B cell (primary cell): Measurements from ENCODE around the gene LIPG. TPM values are rescaled to one million over a fixed set of nuclear protein-coding genes. Genes with fewer than 3 reads are reported as not detected.

Source experiments
- ATAC-seq: fragments of 200-7000 bp; cut with Tn5 transposase; one replicate; pipeline ENCODE4 v1.10.0; 2021; ENCODE audit warnings: low read depth, mild to moderate bottlenecking, moderate number of reproducible peaks, moderate library complexity
- CTCF ChIA-PET: fragments of 350-600 bp; sonication (Branson Sonifier 250); formaldehyde crosslinking; loops from one replicate; lab custom pipeline; 2021; ENCODE audit warnings: antibody characterized with exemption, inconsistent platforms; lab: Charles Lee
- POLR2A ChIA-PET: fragments of 350-600 bp; sonication (Branson Sonifier 250); formaldehyde crosslinking; loops from one replicate; lab custom pipeline; 2021; ENCODE audit warnings: antibody characterized with exemption; lab: Charles Lee
- DNase-seq: peaks from one replicate; pipeline ENCODE4 v3.0.0; 2013
- H2AFZ ChIP-seq: 2 replicates; pipeline ENCODE4 v1.6.1; 2012; ENCODE audit warnings: mild to moderate bottlenecking, low read depth, low read length; ENCODE audit not compliant: insufficient read depth, poor library complexity, severe bottlenecking
- H3K27ac ChIP-seq, 2 donors: 1 replicate in 1 of 2; 2 replicates in 1 of 2; pipeline ENCODE4 v1.5.1; 2012 to 2013; ENCODE audit warnings: low read length in 2 of 2, mild to moderate bottlenecking in 2 of 2, moderate library complexity in 1 of 2
- H3K27me3 ChIP-seq, 4 experiments: fragments of 200-600 bp in 1 of 4; sonication (generic) in 1 of 4; replicated peaks in 1 of 4; 1 replicate in 2 of 4; 2 replicates in 2 of 4; pipeline versions ENCODE4 v1.6.1 to v1.7.0; 2013 to 2016; ENCODE audit warnings: low read length in 3 of 4, mild to moderate bottlenecking in 2 of 4, mixed read lengths in 1 of 4, moderate library complexity in 1 of 4; ENCODE audit not compliant: insufficient read depth in 4 of 4, control insufficient read depth in 3 of 4; ENCODE audit errors: control extremely low read depth in 1 of 4
- H3K36me3 ChIP-seq, 2 experiments: replicated peaks in 1 of 2; 1 replicate in 1 of 2; 2 replicates in 1 of 2; pipeline versions ENCODE4 v1.6.1 to v1.7.1; 2013; ENCODE audit warnings: low read length in 1 of 2; ENCODE audit not compliant: insufficient read depth in 2 of 2, control insufficient read depth in 1 of 2; ENCODE audit errors: control extremely low read depth in 1 of 2, extremely low read depth in 1 of 2
- H3K4me1 ChIP-seq, 2 donors: fragments of 200-600 bp in 1 of 2; sonication (generic) in 1 of 2; 1 replicate in 1 of 2; 2 replicates in 1 of 2; pipeline versions ENCODE4 v1.5.1 to v1.6.1; 2013 to 2017; ENCODE audit warnings: low read length in 2 of 2; ENCODE audit not compliant: control insufficient read depth in 2 of 2, insufficient read depth in 2 of 2
- H3K4me2 ChIP-seq: replicated peaks from 2 replicates; pipeline ENCODE3; 2012; ENCODE audit warnings: mild to moderate bottlenecking, low read depth, low read length; ENCODE audit not compliant: poor library complexity, severe bottlenecking
- H3K4me3 ChIP-seq, 5 experiments: fragments of 200-600 bp in 1 of 5; sonication (generic) in 1 of 5; 1 replicate in 3 of 5; 2 replicates in 2 of 5; pipeline versions ENCODE4 v1.5.1 to v1.7.0; 2011 to 2016; ENCODE audit warnings: low read length in 4 of 5, mild to moderate bottlenecking in 4 of 5, low read depth in 2 of 5, control low read depth in 1 of 5, moderate library complexity in 1 of 5; ENCODE audit not compliant: insufficient read depth in 1 of 5; ENCODE audit errors: control extremely low read depth in 1 of 5, extremely low read depth in 1 of 5
- H3K79me2 ChIP-seq: fragments of 200-600 bp; sonication (generic); one replicate; pipeline ENCODE4 v1.6.0; 2016; ENCODE audit warnings: low read length; ENCODE audit not compliant: control insufficient read depth, insufficient read depth
- H3K9ac ChIP-seq: fragments of 200-600 bp; sonication (generic); 2 replicates; pipeline ENCODE4 v1.6.1; 2017; ENCODE audit warnings: mild to moderate bottlenecking, low read length, moderate library complexity
- H3K9me3 ChIP-seq, 3 donors: one replicate each; pipeline versions ENCODE4 v1.6.1 to v1.7.1; 2013; ENCODE audit warnings: low read length in 2 of 3; ENCODE audit not compliant: control insufficient read depth in 2 of 3, insufficient read depth in 1 of 3; ENCODE audit errors: control extremely low read depth in 1 of 3
- H4K20me1 ChIP-seq: 2 replicates; pipeline ENCODE4 v1.6.0; 2012; ENCODE audit warnings: mild to moderate bottlenecking, low read length; ENCODE audit not compliant: insufficient read depth, control insufficient read depth, poor library complexity, severe bottlenecking
- H3K27ac Mint-ChIP-seq: one replicate; pipeline ENCODE4 v1.8.0; 2021; ENCODE audit warnings: mixed read lengths
- H3K27me3 Mint-ChIP-seq: one replicate; pipeline ENCODE4 v1.8.0; 2021; ENCODE audit warnings: mixed read lengths
- H3K4me1 Mint-ChIP-seq: one replicate; pipeline ENCODE4 v1.8.0; 2021; ENCODE audit warnings: mixed read lengths
- H3K4me3 Mint-ChIP-seq: one replicate; pipeline ENCODE4 v1.8.0; 2021; ENCODE audit warnings: mixed read lengths
- H3K9me3 Mint-ChIP-seq: one replicate; pipeline ENCODE4 v1.8.0; 2022; ENCODE audit warnings: mixed read lengths; ENCODE audit not compliant: insufficient read depth
- CTCF ChIP-seq: fragments of 200-600 bp; IDR thresholded peaks from one replicate; pipeline ENCODE4 v1.8.0; 2022; ENCODE audit warnings: antibody characterized with exemption, mild to moderate bottlenecking
- EZH2 ChIP-seq: IDR thresholded peaks from 2 replicates; pipeline ENCODE4 v1.6.1; 2012; ENCODE audit warnings: borderline replicate concordance, low read depth, mild to moderate bottlenecking, moderate library complexity, low read length; ENCODE audit not compliant: insufficient read depth, poor library complexity, severe bottlenecking
- WGBS: methylation state at CpG from one replicate; pipeline ENCODE4 v1.1.5; 2013; ENCODE audit warnings: missing lambda C conversion rate; ENCODE audit not compliant: insufficient coverage; 5-methylcytosine and 5-hydroxymethylcytosine counted together
- intact Hi-C: fragments of 100-400 bp; cut with micrococcal nuclease; formaldehyde crosslinking; loops from one replicate; pipeline ENCODE4 v1.10.0; 2022
- polyA plus RNA-seq: library from polyadenylated mRNA; depleted of rRNA; stranded (reverse); fragments of >200 nt; gene quantifications from 2 replicates; pipeline ENCODE4 v1.2.3, GENCODE V29; 2012
- total RNA-seq, 2 donors: library from RNA; stranded (reverse); fragments of 120-200 nt in 1 of 2; gene quantifications; 1 replicate in 1 of 2; 2 replicates in 1 of 2; pipeline versions ENCODE4 v1.2.3 to v1.2.4, GENCODE V29; 2013 to 2022

The LIPG gene
- total and polyA plus RNA-seq, 2 donors (not counting 1 experiment from before 2014, with no cell fraction given) = not detected

DNA sequence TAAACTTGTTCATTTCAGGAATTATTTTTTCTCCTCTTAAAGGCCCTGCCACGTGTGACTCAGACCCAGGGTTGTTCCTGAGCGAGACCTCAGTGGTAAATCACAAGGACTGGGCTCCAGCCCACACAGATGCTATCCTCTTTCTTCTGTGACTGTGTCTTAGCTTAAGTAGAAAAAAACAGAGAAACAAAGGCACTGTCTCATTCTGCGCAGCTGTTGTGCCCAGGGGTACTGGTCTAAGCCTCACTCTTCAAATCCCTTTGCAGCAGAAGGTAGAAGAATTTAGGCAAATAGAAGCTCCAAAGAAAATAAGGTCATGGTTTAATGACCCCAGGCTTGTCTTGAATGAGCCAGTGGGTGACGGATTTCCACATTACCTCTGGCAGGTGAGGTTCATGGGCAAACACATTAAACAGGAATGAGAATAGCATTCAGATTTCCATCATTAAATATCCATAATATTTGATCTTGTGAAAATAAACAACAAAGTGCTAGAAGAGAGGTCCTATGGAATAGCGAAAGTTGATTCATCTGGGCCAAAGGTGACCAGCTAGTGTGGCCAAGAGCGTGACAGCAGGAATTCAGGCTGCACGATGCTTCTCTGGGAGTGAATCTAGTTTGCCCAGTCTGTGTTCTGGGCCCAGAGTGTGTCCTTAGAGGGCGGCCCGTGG is 63.3 kb downstream of the LIPG start:
- no peak for DNase-seq
- 92% methylated on average over 7 of the region's 9 CpGs for WGBS

More for the DNA sequence above, 63.3 kb downstream of the LIPG start:
- Histone ChIP-seq H4K20me1 (no peaks in the 10 kb centered on the region), H3K36me3 (no peaks in the 10 kb centered on the region), H3K9me3 (no peaks in the 10 kb centered on the region), H3K4me3 (no peak overlapping the region), H3K4me1 (no peaks in the 10 kb centered on the region), H3K79me2 (no peaks in the 10 kb centered on the region), H3K4me2 (no peak overlapping the region), H2AFZ (no peak overlapping the region), H3K27ac (no peak overlapping the region), H3K9ac (no peak overlapping the region), H3K27me3 (peaks cover 0 to 4% (median 1%) of the 10 kb centered on the region in 4 experiments)
- Mint-ChIP-seq H3K9me3 (no peaks in the 10 kb centered on the region), H3K27me3 (peaks cover 26% of the 10 kb centered on the region), H3K4me1 (no peaks in the 10 kb centered on the region), H3K27ac (no peak overlapping the region), H3K4me3 (no peak overlapping the region)
- POLR2A ChIA-PET = no interaction called here
- CTCF ChIA-PET = no interaction called here
- intact Hi-C loops = no loop called here
- ATAC-seq = no peak
- TF ChIP-seq CTCF = no peak
- TF ChIP-seq EZH2 = no peak
